RCC 7860 (cell line): ENCODE results near the gene SNAPIN.
"Not testable (repeated sequence)": the region's sequence is repeated elsewhere in the genome, so short reads cannot be mapped to it uniquely, and the experiment has no call there.

ENCODE experiments used
- DNase-seq: peaks from one replicate; pipeline ENCODE4 v3.0.0-alpha.2; 2015; ENCODE audit warnings: low spot score
- FAIRE-seq: peaks from 2 replicates; lab custom pipeline; 2012; peaks lifted over from hg19 to GRCh38; lab: Jason Lieb, UNC

The SNAPIN gene

GRCh38 chr1:153671628-153672353 lies 13.3 kb downstream of the SNAPIN start:
- DNase-seq: not testable (repeated sequence)
- peak; percentile 24 for FAIRE-seq

- DNase-seq (no peak), FAIRE-seq (no peak)
These were observed 15.0 kb downstream of the SNAPIN start for GRCh38 chr1:153673511-153673910.

GRCh38 chr1:153677718-153678518 lies 19.4 kb downstream of the SNAPIN start:
- no peak for FAIRE-seq

GRCh38 chr1:153678519-153679336 lies 20.2 kb downstream of the SNAPIN start, which contains the start of gene NPR1:
NPR1 (plus strand) TSS chr1:153678688; CDS start chr1:153679109, 421 bp downstream.
- no peak for FAIRE-seq
- no peak for DNase-seq

More at GRCh38 chr1:153677718-153678518, 19.4 kb downstream of the SNAPIN start:
- DNase-seq: peak; percentile 16

- FAIRE-seq (no peak), DNase-seq (no peak)
These were observed 21.0 kb downstream of the SNAPIN start for GRCh38 chr1:153679337-153680119.

- FAIRE-seq: no peak
- no peak for DNase-seq
These were observed 21.6 kb downstream of the SNAPIN start for GRCh38 chr1:153680120-153680403.

GRCh38 chr1:153682730-153683129 lies 24.2 kb downstream of the SNAPIN start:
- DNase-seq (no peak), FAIRE-seq (no peak)

GRCh38 chr1:153683854-153684253 lies 25.4 kb downstream of the SNAPIN start:
- DNase-seq (no peak), FAIRE-seq (no peak)

GRCh38 chr1:153684892-153685291 lies 26.4 kb downstream of the SNAPIN start:
- FAIRE-seq (no peak), DNase-seq (no peak)

- FAIRE-seq: no peak
- no peak for DNase-seq
These were observed 27.2 kb downstream of the SNAPIN start for GRCh38 chr1:153685544-153686340.

GRCh38 chr1:153687346-153688125 lies 29.0 kb downstream of the SNAPIN start:
- no peak for FAIRE-seq

GRCh38 chr1:153688276-153688675 lies 29.8 kb downstream of the SNAPIN start:
- no peak for DNase-seq
- no peak for FAIRE-seq

More at GRCh38 chr1:153687346-153688125, 29.0 kb downstream of the SNAPIN start:
- no peak for DNase-seq

GRCh38 chr1:153688736-153689328 lies 30.3 kb downstream of the SNAPIN start:
- no peak for FAIRE-seq
- DNase-seq: no peak

- FAIRE-seq (no peak), DNase-seq (no peak)
These were observed 35.0 kb downstream of the SNAPIN start for GRCh38 chr1:153693466-153693865.

GRCh38 chr1:153696741-153697140 lies 38.2 kb downstream of the SNAPIN start:
- DNase-seq (no peak), FAIRE-seq (no peak)

- DNase-seq (peak; percentile 79), FAIRE-seq (no peak)
These were observed 38.9 kb downstream of the SNAPIN start for GRCh38 chr1:153697191-153698019.

- no peak for FAIRE-seq
These were observed 39.8 kb downstream of the SNAPIN start for GRCh38 chr1:153698020-153698922.

More at GRCh38 chr1:153698020-153698922, 39.8 kb downstream of the SNAPIN start:
- DNase-seq: no peak
